ENCODE data around the gene PTPRG.

GRCh38 chr3:62019906-62020305, 458.5 kb downstream of the PTPRG start:
- TF ChIP-seq CTCF (IDR thresholded peaks at IDR 0.05) (no peak), POLR2A (IDR thresholded peaks at IDR 0.05) (no peak)

Measured in body of pancreas (tissue), 4 donors.